HepG2 (cell line): ENCODE data around the gene TBXAS1. TPM values are rescaled to one million over a fixed set of nuclear protein-coding genes. Genes with fewer than 3 reads are reported as not detected.

Source experiments
- ATAC-seq: fragments of 200-7000 bp; cut with Tn5 transposase; 3 replicates; pipeline ENCODE4 v1.9.1; 2020; ENCODE audit warnings: mild to moderate bottlenecking, moderate library complexity
- BruUV-seq: library from RNA; stranded (reverse); fragments of 400-500 nt; replicated peaks from 2 replicates; lab custom pipeline; 2021; lab: Mats Ljungman, UMichigan
- CTCF ChIA-PET: fragments of 300-600 bp; formaldehyde crosslinking; extraction: SDS; loops from one replicate; lab custom pipeline; 2021; ENCODE audit warnings: low total read pairs, inconsistent platforms, low intra/inter-chr PET ratio; lab: Yijun Ruan, JAX
- POLR2A ChIA-PET: fragments of 350-600 bp; sonication (Branson Sonifier 250); formaldehyde crosslinking; loops from one replicate; lab custom pipeline; 2020; ENCODE audit warnings: antibody characterized with exemption, inconsistent platforms; lab: Yijun Ruan, JAX
- DNase-seq: peaks from one replicate; pipeline ENCODE4 v3.0.0-alpha.2; 2015; ENCODE audit warnings: low spot score
- FAIRE-seq: peaks from 3 replicates; lab custom pipeline; 2011; peaks lifted over from hg19 to GRCh38; lab: Jason Lieb, UNC
- H2AFZ ChIP-seq: one replicate; pipeline ENCODE4 v1.6.1; 2011; ENCODE audit warnings: low read length, inconsistent platforms
- H3K27ac ChIP-seq: fragments of 300-600 bp; 3 replicates; pipeline ENCODE4 v1.8.0; 2011; ENCODE audit warnings: mixed run types, mild to moderate bottlenecking, mixed read lengths, low read length, inconsistent platforms; ENCODE audit not compliant: insufficient read depth; ENCODE audit errors: extremely low read length
- H3K27me3 ChIP-seq, 2 experiments: fragments of 200-600 bp in 1 of 2; 2 replicates in 1 of 2; 3 replicates in 1 of 2; pipeline versions ENCODE4 v1.6.0 to v1.8.0; 2011; ENCODE audit warnings: low read length in 2 of 2, mild to moderate bottlenecking in 2 of 2, moderate library complexity in 2 of 2, inconsistent platforms in 1 of 2; ENCODE audit not compliant: insufficient read depth in 2 of 2, control insufficient read depth in 1 of 2
- H3K36me3 ChIP-seq, 2 experiments: fragments of 200-600 bp in 1 of 2; replicated peaks in 1 of 2; 2 replicates in 1 of 2; 3 replicates in 1 of 2; pipeline versions ENCODE4 v1.5.1 to v1.8.0; 2011; ENCODE audit warnings: low read length in 2 of 2, inconsistent platforms in 1 of 2; ENCODE audit not compliant: insufficient read depth in 2 of 2, control insufficient read depth in 1 of 2
- H3K4me1 ChIP-seq: 2 replicates; pipeline ENCODE4 v1.5.1; 2012; ENCODE audit warnings: low read length, inconsistent platforms; ENCODE audit not compliant: insufficient read depth
- H3K4me2 ChIP-seq: 2 replicates; pipeline ENCODE4 v1.6.0; 2011; ENCODE audit warnings: low read depth, low read length, inconsistent platforms
- H3K4me3 ChIP-seq, 3 experiments: fragments of 200-600 bp in 1 of 3; sonication (generic), shearing (Covaris generic) in 1 of 3; replicated peaks in 1 of 3; 2 replicates each; pipeline ENCODE4 v1.5.1; 2011 to 2016; ENCODE audit warnings: low read length in 3 of 3, inconsistent platforms in 2 of 3, low read depth in 2 of 3, mild to moderate bottlenecking in 2 of 3, control low read depth in 1 of 3, mixed read lengths in 1 of 3; ENCODE audit not compliant: insufficient read depth in 1 of 3
- H3K79me2 ChIP-seq: one replicate; pipeline ENCODE4 v1.6.1; 2011; ENCODE audit warnings: low read length, inconsistent platforms; ENCODE audit not compliant: insufficient read depth
- H3K9ac ChIP-seq: 2 replicates; pipeline ENCODE4 v1.6.0; 2011; ENCODE audit warnings: mild to moderate bottlenecking, low read depth, low read length, inconsistent platforms; ENCODE audit not compliant: insufficient read depth
- H3K9me3 ChIP-seq: 2 replicates; pipeline ENCODE4 v1.5.1; 2012; ENCODE audit warnings: mild to moderate bottlenecking, low read length
- H4K20me1 ChIP-seq: 2 replicates; pipeline ENCODE4 v1.6.0; 2011; ENCODE audit warnings: inconsistent platforms, mild to moderate bottlenecking, low read length, moderate library complexity; ENCODE audit not compliant: insufficient read depth
- ATF1 ChIP-seq: IDR thresholded peaks from 2 replicates; pipeline ENCODE4 v1.6.1; 2016; ENCODE audit warnings: mild to moderate bottlenecking, control low read depth
- EP300 ChIP-seq, 3 experiments: sonication (generic) in 1 of 3; formaldehyde crosslinking in 1 of 3; IDR thresholded peaks; 2 replicates each; pipeline versions ENCODE4 v1.5.1 to v1.6.1; 2011 to 2020; ENCODE audit warnings: low read depth in 2 of 3, low read length in 2 of 3, borderline replicate concordance in 1 of 3, improper control_type of control experiment in 1 of 3, mild to moderate bottlenecking in 1 of 3, missing genetic modification reagents in 1 of 3, moderate library complexity in 1 of 3
- FOSL2 ChIP-seq: sonication (generic); formaldehyde crosslinking; IDR thresholded peaks from 2 replicates; pipeline ENCODE4 v1.4.0; 2020; ENCODE audit warnings: missing genetic modification reagents
- GABPA ChIP-seq, 2 experiments: IDR thresholded peaks; 2 replicates each; pipeline ENCODE4 v1.6.1; 2011 to 2016; ENCODE audit warnings: low read depth in 2 of 2, low read length in 1 of 2, missing biosample characterization in 1 of 2, missing genetic modification characterization in 1 of 2
- ISL2 ChIP-seq: sonication (generic); formaldehyde crosslinking; IDR thresholded peaks from 2 replicates; pipeline ENCODE4 v1.5.0; 2020; ENCODE audit warnings: missing genetic modification reagents
- MED13 ChIP-seq: sonication (generic); formaldehyde crosslinking; IDR thresholded peaks from 2 replicates; pipeline ENCODE4 v1.5.0; 2020; ENCODE audit warnings: missing genetic modification reagents
- NONO ChIP-seq, 2 experiments: fragments of 450-650 bp in 1 of 2; sonication (generic) in 1 of 2; formaldehyde crosslinking in 1 of 2; IDR thresholded peaks in 1 of 2; conservative IDR thresholded peaks in 1 of 2; 2 replicates each; pipeline versions ENCODE4 v1.6.1 to v1.8.0; 2017 to 2022; ENCODE audit warnings: mild to moderate bottlenecking in 1 of 2, missing genetic modification reagents in 1 of 2, moderate library complexity in 1 of 2
- NR2F6 ChIP-seq, 2 experiments: IDR thresholded peaks; 2 replicates each; pipeline ENCODE4 v1.6.1; 2016; ENCODE audit warnings: antibody characterized with exemption in 1 of 2, mild to moderate bottlenecking in 1 of 2
- RAD21 ChIP-seq: fragments of 450-650 bp; formaldehyde crosslinking; IDR thresholded peaks from 2 replicates; pipeline ENCODE4 v1.5.0; 2020; ENCODE audit warnings: mild to moderate bottlenecking
- SETDB1 ChIP-seq: sonication (generic); formaldehyde crosslinking; IDR thresholded peaks from 2 replicates; pipeline ENCODE4 v1.5.1; 2020; ENCODE audit warnings: missing genetic modification reagents, mild to moderate bottlenecking, borderline replicate concordance
- SIN3B ChIP-seq: fragments of 150-350 bp; IDR thresholded peaks from 2 replicates; pipeline ENCODE4 v1.6.1; 2014; ENCODE audit warnings: low read length
- ZFP41 ChIP-seq: sonication (generic); formaldehyde crosslinking; IDR thresholded peaks from 2 replicates; pipeline ENCODE4 v1.4.0; 2020; ENCODE audit warnings: mild to moderate bottlenecking, missing genetic modification reagents, borderline replicate concordance
- ZNF558 ChIP-seq: sonication (generic); formaldehyde crosslinking; IDR thresholded peaks from 2 replicates; pipeline ENCODE4 v1.9.0; 2022; ENCODE audit warnings: mild to moderate bottlenecking, missing genetic modification reagents, borderline replicate concordance
- ZNF570 ChIP-seq: sonication (generic); formaldehyde crosslinking; IDR thresholded peaks from 2 replicates; pipeline ENCODE4 v1.4.0; 2020; ENCODE audit warnings: mild to moderate bottlenecking, missing genetic modification reagents, borderline replicate concordance
- ZNF782 ChIP-seq: sonication (generic); formaldehyde crosslinking; IDR thresholded peaks from 2 replicates; pipeline ENCODE4 v1.4.0; 2020; ENCODE audit warnings: missing genetic modification reagents, mild to moderate bottlenecking, borderline replicate concordance
- ZSCAN12 ChIP-seq: sonication (generic); formaldehyde crosslinking; IDR thresholded peaks from 2 replicates; pipeline ENCODE4 v1.9.0; 2021; ENCODE audit warnings: mild to moderate bottlenecking, missing genetic modification reagents
- WGBS: methylation state at CpG from one replicate; pipeline ENCODE4 v1.1.6; 2017; ENCODE audit warnings: low lambda C conversion rate; 5-methylcytosine and 5-hydroxymethylcytosine counted together
- in situ Hi-C: cut with HindIII; loops from 2 replicates; pipeline ENCODE4 v1.10.0; 2017; ENCODE audit warnings: low pct_unique_long_range_greater_than_20kb; ENCODE audit not compliant: extremely low pct_ligation_motif_present
- intact Hi-C: fragments of 100-400 bp; cut with micrococcal nuclease; formaldehyde crosslinking; loops from one replicate; pipeline ENCODE4 v1.10.0; 2022; ENCODE audit not compliant: unreplicated experiment
- polyA plus RNA-seq, 8 experiments: library from polyadenylated mRNA; depleted of rRNA in 3 of 8; stranded (reverse) in 7 of 8; unstranded in 1 of 8; fragments of >200 nt; fragmentation: Illumina TruSeq in 4 of 8; extraction: Trizol in 4 of 8; gene quantifications; 2 replicates each; pipeline versions ENCODE4 v1.2.1 to v1.2.3, GENCODE V29; 2011 to 2016; ENCODE audit warnings: low read depth in 4 of 8, missing spikeins in 1 of 8, mixed read lengths in 1 of 8; ENCODE audit not compliant: insufficient read depth in 1 of 8
- total RNA-seq, 5 experiments: library from RNA; depleted of rRNA; stranded (reverse); fragments of >200 nt; fragmentation: Illumina TruSeq; extraction: Trizol; gene quantifications; 2 replicates each; pipeline ENCODE4 v1.2.3, GENCODE V29; 2016; ENCODE audit warnings: low read depth in 1 of 5
- TF ChIP-seq, protein P1 (sequence below): sonication (generic); formaldehyde crosslinking; IDR thresholded peaks from 2 replicates; pipeline ENCODE4 v1.5.0; 2020; ENCODE audit warnings: mild to moderate bottlenecking, missing genetic modification reagents, borderline replicate concordance
- TF ChIP-seq, protein P2 (sequence below): sonication (generic); formaldehyde crosslinking; IDR thresholded peaks from 2 replicates; pipeline ENCODE4 v1.8.1; 2023; ENCODE audit warnings: mild to moderate bottlenecking, moderate library complexity, missing genetic modification reagents

The TBXAS1 gene
- total and polyA plus RNA-seq, 2 of the 13 experiments (the other 11 are each of a cell fraction or from before 2014, with no cell fraction given), result 4.0 to 4.9 TPM

GRCh38 chr7:139828446-139828845 is 618 bp upstream of the TBXAS1 start:
- Histone ChIP-seq H3K36me3 (no peaks in the 10 kb centered on the region), H3K4me1 (peaks cover 31% of the 10 kb centered on the region), H3K4me3 (no peak overlapping the region), H3K27ac (no peak overlapping the region), H3K27me3 (peaks cover 0 to 14% of the 10 kb centered on the region in 2 experiments; a peak in 3 of 5 replicates), H3K9ac (no peak overlapping the region), H3K79me2 (no peaks in the 10 kb centered on the region), H3K4me2 (0 out of 2 replicates have a peak overlapping the region, but pooled peaks have one; percentile 18), H4K20me1 (no peaks in the 10 kb centered on the region), H2AFZ (no peak overlapping the region), H3K9me3 (no peaks in the 10 kb centered on the region)
- in situ Hi-C loops (no loop called here), intact Hi-C loops (loop anchor here (5.0 kb wide), 2 partner anchors 174 to 181 kb away; no protein-coding TSS in a partner anchor)
- no peak for FAIRE-seq
- ATAC-seq, result no peak
- no peak for DNase-seq
- no TSS peak for BruUV-seq
- WGBS, result 64% methylated on average over 2 of the region's 2 CpGs
- ChIA-PET CTCF (no interaction called here), POLR2A (no interaction called here)
- TF ChIP-seq ZFP41 (CRISPR knock-in tag) (no peak), NONO (IDR thresholded peaks at IDR 0.05) (no peak), NONO (CRISPR knock-in tag; conservative IDR thresholded peaks at IDR 0.05) (no peak), ZNF558 (CRISPR knock-in tag) (no peak), GABPA (IDR thresholded peaks at IDR 0.05; ENCODE audit: low read depth, low read length) (no peak), GABPA (CRISPR knock-in tag; IDR thresholded peaks at IDR 0.05; ENCODE audit: low read depth) (no peak), ZNF782 (CRISPR knock-in tag) (no peak), ISL2 (CRISPR knock-in tag) (no peak), ZSCAN12 (CRISPR knock-in tag) (no peak), ZNF570 (no peak), NR2F6 (IDR thresholded peaks at IDR 0.05) (no peak), NR2F6 (CRISPR knock-in tag; IDR thresholded peaks at IDR 0.05) (no peak), RAD21 (no peak), ATF1 (no peak), MED13 (CRISPR knock-in tag) (no peak), SIN3B (no peak), FOSL2 (CRISPR knock-in tag) (no peak), EP300 (IDR thresholded peaks at IDR 0.05; ENCODE audit: low read depth in 2 of 2, low read length in 2 of 2) (no peak), EP300 (CRISPR knock-in tag; IDR thresholded peaks at IDR 0.05; ENCODE audit: borderline replicate concordance) (no peak), SETDB1 (CRISPR knock-in tag) (no peak)
- TF ChIP-seq, protein P1, sequence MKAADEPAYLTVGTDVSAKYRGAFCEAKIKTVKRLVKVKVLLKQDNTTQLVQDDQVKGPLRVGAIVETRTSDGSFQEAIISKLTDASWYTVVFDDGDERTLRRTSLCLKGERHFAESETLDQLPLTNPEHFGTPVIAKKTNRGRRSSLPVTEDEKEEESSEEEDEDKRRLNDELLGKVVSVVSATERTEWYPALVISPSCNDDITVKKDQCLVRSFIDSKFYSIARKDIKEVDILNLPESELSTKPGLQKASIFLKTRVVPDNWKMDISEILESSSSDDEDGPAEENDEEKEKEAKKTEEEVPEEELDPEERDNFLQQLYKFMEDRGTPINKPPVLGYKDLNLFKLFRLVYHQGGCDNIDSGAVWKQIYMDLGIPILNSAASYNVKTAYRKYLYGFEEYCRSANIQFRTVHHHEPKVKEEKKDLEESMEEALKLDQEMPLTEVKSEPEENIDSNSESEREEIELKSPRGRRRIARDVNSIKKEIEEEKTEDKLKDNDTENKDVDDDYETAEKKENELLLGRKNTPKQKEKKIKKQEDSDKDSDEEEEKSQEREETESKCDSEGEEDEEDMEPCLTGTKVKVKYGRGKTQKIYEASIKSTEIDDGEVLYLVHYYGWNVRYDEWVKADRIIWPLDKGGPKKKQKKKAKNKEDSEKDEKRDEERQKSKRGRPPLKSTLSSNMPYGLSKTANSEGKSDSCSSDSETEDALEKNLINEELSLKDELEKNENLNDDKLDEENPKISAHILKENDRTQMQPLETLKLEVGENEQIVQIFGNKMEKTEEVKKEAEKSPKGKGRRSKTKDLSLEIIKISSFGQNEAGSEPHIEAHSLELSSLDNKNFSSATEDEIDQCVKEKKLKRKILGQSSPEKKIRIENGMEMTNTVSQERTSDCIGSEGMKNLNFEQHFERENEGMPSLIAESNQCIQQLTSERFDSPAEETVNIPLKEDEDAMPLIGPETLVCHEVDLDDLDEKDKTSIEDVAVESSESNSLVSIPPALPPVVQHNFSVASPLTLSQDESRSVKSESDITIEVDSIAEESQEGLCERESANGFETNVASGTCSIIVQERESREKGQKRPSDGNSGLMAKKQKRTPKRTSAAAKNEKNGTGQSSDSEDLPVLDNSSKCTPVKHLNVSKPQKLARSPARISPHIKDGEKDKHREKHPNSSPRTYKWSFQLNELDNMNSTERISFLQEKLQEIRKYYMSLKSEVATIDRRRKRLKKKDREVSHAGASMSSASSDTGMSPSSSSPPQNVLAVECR (CRISPR knock-in tag), result no peak
- TF ChIP-seq, protein P2, sequence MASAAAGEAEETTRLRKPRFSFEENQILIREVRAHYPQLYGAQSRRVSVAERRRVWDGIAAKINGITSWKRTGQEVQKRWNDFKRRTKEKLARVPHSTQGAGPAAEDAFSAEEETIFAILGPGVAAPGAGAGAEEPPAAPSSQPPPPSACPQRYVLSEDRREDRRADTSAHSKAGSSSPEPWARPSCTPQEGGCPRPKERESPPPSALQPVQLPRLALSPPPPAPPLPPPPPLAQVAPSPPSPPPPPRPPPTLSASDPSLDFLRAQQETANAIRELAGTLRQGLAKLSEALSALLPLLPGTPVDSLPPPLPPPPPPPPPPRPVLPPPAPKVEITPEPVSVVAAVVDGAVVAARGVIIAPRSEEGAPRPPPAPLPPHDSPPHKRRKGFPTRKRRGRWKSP (CRISPR knock-in tag), result no peak
